ENCODE data around the gene ACSBG1.

The ACSBG1 gene

GRCh38 chr15:78201281-78202190 is 32.8 kb downstream of the ACSBG1 start:
- no peak for DNase-seq

DNA sequence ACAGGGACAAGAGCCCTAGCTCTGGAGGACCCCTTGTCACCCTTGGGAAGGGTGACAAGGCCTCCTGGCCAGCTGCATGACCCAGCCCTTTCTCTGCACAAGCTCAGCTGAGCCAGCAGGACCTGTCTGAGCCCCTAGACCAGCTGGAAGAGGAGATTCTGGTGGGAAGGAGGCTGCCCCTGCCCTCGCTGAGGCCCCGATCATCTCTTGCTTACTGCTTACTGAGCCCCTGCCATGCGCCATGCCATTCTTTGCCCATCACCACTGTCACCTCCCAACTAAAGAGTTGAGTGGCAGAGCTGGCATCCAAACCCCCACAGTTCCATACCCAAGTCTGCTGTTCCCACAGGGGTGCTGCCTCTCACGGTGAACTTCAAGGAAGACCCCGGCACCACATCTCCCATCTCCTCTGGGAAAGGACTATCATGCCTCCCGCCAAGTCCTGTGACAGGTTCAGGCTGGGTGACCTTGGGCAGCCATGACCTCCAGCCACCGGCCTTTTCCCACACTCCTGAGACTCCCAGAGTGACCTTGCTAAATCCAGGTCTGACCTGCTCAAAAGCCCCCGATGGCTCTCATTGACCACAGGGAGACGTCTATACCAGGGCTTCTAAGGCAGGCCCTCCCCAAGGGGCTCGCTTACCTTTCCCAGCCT is 34.0 kb downstream of the ACSBG1 start:
- DNase-seq, result no peak

DNA sequence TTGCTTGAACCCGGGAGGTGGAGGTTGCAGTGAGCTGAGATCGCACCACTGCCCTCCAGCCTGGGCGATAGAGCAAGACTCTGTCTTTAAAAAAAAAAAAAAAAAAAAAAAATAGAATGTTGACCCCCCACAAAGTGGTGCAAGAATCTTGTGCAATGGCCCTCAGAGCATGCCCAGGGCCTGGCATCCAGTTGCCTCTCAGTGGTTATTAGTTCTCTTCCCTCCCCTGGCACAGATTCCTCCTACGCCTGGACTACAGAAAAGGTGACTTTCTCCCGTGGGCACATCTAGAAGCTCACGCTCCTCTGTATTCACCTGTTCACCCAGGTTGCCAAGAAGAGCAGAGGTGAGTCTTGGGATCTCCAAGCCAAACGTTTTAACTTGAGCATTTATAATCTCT is 36.7 kb downstream of the ACSBG1 start:
- no peak for DNase-seq

DNA sequence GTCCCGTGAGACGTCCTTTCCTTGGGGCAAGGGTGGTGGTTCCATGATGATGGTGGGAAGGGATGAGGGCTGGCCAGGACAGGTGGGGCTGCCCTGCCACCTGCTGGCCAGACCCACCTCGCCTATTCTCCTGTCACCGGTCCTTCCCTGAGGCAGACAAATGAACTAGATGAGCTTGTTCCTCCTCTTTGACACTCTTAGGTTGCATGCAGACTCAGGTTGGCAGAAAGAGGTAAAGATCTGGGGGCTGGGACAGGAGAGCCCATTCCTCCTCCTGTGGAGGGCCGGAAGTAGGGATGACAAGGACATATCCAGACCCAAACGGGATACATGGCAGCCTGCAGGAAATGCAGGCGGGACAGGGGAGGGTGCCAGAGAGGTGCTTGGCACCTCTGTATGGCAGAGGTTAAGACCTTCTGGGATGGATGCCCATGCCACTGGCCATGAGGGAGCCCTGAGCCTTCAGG is 38.6 kb downstream of the ACSBG1 start:
- no peak for DNase-seq

DNA sequence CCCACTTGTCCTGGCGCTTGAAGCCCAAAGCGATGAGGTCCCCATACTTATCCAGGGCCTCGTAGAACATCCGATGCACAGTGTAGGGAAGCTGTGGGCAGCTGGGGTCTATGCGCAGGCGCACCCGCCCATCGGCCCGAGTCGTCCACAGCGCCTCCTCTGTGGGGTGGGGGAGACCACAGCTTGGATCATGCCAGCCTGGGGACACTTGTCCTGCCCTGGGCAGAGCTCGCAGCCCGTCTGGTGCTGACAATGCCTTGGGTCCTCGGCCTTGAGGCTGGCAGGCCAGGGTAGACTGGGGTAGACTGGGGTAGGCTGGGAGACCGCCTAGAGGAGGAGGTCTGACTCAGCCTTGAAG is 39.8 kb downstream of the ACSBG1 start:
- DNase-seq, result no peak

GRCh38 chr15:78193731-78194567 is 40.4 kb downstream of the ACSBG1 start:
- DNase-seq, result no peak

GRCh38 chr15:78192826-78193594 is 41.4 kb downstream of the ACSBG1 start:
- no peak for DNase-seq

DNA sequence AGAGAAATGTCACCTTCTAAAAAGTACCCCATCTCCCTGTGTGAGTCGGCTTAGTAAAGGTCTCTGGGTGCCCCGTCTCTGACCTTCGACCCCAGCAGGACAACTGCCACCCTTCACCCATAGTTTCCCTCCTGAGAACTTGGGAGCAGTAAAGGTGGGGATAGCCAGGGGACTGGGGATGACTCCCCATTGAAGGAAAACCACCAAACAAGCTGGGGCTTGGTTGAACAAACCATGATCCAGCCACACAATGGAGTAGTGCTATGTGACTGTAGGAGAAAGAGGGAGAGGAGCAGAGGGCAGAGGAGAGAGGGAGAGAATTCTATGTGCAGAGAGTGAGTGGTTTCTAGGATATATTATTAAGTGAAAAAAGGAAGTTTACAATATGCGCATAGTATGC is 51.5 kb downstream of the ACSBG1 start:
- DNase-seq, result no peak

DNA sequence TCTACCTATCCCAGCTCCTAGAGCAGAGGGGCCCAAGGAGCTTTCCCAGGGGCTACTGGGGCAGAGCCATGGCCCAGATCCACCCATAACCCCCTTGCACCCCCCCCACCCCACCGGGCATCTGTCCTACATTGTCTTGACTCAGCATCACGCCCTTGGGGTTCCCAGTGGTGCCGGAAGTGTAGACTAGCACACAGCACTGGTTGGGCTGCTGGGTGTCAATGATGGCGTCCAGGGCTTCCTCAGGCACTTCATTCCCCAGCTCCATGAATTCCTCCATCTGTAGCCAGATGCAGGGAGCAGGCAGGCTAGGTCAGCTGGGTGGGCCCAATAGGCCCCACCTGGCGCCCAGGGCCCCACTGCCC is 52.0 kb downstream of the ACSBG1 start:
- DNase-seq, result no peak

GRCh38 chr15:78179906-78180305 is 54.5 kb downstream of the ACSBG1 start:
- no peak for DNase-seq

DNA sequence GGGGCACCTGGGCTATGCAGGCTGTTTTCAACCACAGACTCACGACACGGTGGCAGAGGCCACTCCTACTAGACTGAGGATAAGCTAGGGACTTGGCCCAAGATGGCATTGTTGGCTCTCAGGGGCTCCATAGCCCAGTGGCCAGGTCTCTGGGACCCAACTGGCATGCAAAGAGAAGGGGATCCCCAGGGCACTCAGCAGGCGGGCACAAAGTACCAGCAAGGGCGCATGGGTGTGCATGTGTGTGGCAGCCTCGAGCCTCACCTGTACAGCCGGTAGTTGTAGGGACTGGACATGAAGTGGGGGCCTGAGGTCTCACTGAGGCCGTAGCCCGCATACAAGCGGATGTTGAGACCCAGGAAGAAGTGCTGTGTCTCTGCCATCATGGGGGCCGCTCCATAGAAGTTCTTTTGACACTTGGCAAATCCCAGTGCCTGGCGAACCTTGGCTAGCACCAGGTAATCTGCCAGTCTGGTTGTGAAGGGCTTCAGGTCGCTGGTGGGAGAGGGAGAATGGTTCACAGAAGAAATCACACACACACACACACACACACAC is 55.0 kb downstream of the ACSBG1 start:
- DNase-seq, result no peak

DNA sequence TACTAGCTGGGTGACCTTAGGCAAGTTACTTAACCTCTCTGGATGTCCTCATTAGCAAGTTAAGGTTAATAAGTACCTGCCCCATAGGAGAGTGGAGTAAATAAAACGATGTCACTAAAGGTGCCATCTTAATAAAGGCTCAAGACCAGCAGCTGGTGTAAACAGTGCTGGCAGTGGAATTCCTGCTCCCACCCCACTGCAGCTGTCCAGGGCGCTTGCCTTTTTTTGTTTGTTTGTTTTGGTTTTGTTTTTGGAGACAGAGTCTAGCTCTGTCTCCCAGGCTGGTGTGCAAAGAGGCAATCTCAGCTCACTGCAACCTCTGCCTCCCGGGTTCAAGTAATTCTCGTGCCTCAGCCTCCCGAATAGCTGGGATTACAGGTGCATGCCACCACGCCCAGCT is 56.3 kb downstream of the ACSBG1 start:
- DNase-seq, result no peak

DNA sequence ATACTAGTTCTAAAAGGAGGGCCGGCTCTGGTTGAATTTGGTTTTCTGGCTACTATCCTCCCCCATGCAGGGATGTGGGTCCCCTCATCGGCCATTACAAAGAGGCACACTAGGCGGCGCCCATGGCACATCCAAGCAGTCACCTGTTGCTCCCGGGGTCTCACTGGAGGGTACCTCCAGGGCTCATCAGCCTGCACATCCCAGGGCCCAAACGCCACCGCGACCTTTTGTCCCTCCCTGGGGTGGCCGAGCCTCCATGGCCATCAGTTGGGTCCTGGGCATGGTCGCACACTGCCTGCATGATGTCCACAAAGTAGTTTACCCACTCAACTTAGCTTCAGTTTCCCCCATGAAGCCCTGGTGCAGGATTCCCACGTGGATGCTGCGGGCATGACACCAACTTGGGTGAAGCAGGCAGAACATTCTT is 56.9 kb downstream of the ACSBG1 start:
- no peak for DNase-seq

DNA sequence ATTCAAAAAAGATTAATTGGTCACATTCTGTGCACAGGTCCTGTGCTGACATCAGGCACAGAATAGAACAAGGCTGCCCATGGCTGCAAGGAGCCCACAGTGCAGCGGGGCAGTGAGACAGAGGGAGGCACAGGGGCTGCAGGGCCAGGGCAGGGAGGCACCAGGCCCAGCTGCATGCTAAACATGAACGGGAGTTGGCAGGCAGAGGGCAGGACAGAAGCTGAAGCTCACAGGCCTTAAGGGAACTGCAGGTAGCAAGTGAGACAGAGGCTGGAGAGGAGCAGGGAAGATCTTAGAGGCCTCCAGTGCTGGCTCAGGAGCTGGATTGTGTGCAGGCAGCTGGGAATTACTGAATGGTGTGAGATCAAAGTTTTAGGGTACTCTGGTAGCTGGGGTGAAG is 59.0 kb downstream of the ACSBG1 start:
- no peak for DNase-seq

DNA sequence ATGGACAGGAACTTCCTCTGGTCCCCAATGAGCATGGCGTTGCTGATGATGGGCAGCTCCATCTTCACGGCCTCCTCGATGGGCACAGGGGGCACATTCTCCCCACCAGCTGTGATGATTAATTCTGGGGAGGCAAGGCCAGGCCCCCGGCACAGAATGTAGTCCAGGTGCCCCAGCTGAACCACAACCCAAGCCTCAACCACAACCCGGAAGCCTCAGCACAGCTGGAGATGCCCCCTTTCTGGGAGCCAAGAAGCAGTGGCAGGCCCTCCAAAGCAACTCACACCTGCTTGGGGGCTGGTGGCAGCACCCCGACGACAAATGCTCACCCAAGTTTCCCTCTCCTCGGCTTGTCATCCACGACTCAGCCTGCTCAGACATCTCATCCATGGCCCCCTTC is 60.0 kb downstream of the ACSBG1 start:
- no peak for DNase-seq

DNA sequence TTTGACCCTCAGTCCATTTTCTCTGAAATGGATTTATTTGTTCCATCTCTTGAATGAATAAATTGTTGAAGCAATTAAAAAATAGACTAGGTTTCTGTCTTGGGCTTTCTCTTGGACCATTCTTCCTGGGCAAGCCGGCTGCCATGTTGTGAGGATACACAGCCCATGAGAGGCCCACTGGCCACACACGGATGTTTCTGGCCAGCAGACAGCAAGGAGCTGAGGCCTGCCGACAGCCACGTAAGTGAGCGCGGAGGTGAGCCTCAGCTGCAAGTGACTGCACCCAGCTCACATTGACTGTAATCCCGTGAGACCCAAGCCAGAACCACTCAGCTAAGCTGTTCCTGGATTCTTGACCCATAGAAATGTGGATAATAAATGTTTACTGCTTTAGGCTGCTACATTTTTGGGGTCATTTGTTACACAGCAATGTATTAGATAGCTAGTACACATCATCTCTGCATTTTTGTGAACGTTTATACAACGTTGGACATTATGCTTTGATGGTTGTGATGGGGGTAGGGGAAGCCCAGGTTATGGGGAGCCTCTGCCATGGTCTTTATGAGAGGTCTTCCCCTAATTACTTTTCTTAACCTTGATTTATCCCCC is 62.4 kb downstream of the ACSBG1 start:
- no peak for DNase-seq

GRCh38 chr15:78170848-78171773 is 63.3 kb downstream of the ACSBG1 start:
- no peak for DNase-seq

DNA sequence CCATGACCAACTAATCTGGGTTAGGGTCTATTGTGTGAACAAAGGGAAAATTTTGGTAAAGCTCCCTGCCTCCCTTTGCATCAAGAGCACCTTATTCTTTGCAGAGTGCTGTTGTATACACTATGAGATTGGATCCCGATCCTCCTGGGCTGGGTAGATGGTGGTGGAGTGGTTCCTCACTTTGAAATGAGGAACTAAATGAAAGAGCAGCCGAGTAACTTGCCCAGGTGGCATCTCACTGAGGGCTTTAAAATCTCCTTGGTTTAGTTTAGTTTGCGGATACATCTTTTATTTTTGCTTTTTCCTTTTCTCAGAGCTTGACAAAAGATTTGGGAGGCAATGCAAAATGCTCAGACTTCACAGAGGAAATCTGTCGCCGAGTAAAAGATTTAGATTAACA is 65.8 kb downstream of the ACSBG1 start:
- DNase-seq, result no peak

GRCh38 chr15:78167227-78167888 is 67.0 kb downstream of the ACSBG1 start:
- DNase-seq, result no peak

GRCh38 chr15:78164010-78164409 is 70.4 kb downstream of the ACSBG1 start:
- no peak for DNase-seq
